Upper lobe of right lung (tissue), 1 donor: ENCODE results near the gene GRHL1. TPM values are rescaled to one million over a fixed set of nuclear protein-coding genes. Genes with fewer than 3 reads are reported as not detected.

Source experiments
- ATAC-seq: fragments of 200-7000 bp; cut with Tn5 transposase; one replicate; pipeline ENCODE4 v1.9.1; 2020; ENCODE audit warnings: mild to moderate bottlenecking, moderate library complexity
- DNase-seq: peaks from one replicate; pipeline ENCODE4 v3.0.0-alpha.2; 2020
- H3K27ac ChIP-seq: fragments of 200-600 bp; one replicate; pipeline ENCODE4 v1.8.0; 2022
- H3K27me3 ChIP-seq: fragments of 200-600 bp; one replicate; pipeline ENCODE4 v1.8.0; 2022; ENCODE audit warnings: mild to moderate bottlenecking
- H3K36me3 ChIP-seq: fragments of 200-600 bp; one replicate; pipeline ENCODE4 v1.8.0; 2022
- H3K4me1 ChIP-seq: fragments of 200-600 bp; one replicate; pipeline ENCODE4 v1.8.0; 2022
- H3K4me3 ChIP-seq: fragments of 200-600 bp; one replicate; pipeline ENCODE4 v1.8.0; 2022; ENCODE audit warnings: mild to moderate bottlenecking
- H3K9me3 ChIP-seq: fragments of 200-600 bp; one replicate; pipeline ENCODE4 v1.8.0; 2022
- CTCF ChIP-seq: fragments of 200-600 bp; IDR thresholded peaks from one replicate; pipeline ENCODE4 v1.8.0; 2022; ENCODE audit warnings: antibody characterized with exemption
- intact Hi-C: fragments of 100-400 bp; cut with DNase I; formaldehyde crosslinking; loops from one replicate; pipeline ENCODE4 v1.11.0; 2022
- total RNA-seq: library from RNA; stranded (reverse); fragmentation: NEBNext Ultra II Directional; extraction: Animal tissue kit (Norgen Biotek cat#: 25700); gene quantifications from one replicate; pipeline ENCODE4 v1.2.1, GENCODE V29; 2021
- donor health status: DM: no; HTN: yes; CAD: no; lungs with severe emphysema.

GRHL1 gene
- total RNA-seq, 1 donor from 2014 or later: 2.7 TPM

GRCh38 chr2:9949239-9949991 is 2.1 kb upstream of the GRHL1 start:
- ATAC-seq: no peak
- no peak for TF ChIP-seq CTCF
- intact Hi-C loops: no loop called here
- H3K27me3 ChIP-seq: peaks cover 7% of the 10 kb centered on the region
- H3K9me3 ChIP-seq: no peaks in the 10 kb centered on the region
- H3K27ac ChIP-seq: no peak overlapping the region
- peaks cover 4% of the 10 kb centered on the region for H3K4me1 ChIP-seq
- no peaks in the 10 kb centered on the region for H3K36me3 ChIP-seq
- no peak for DNase-seq
- no peak overlapping the region for H3K4me3 ChIP-seq

GRCh38 chr2:9949992-9950520 is 1.4 kb upstream of the GRHL1 start:
- ATAC-seq (no peak), DNase-seq (no peak)
- Histone ChIP-seq H3K36me3 (no peaks in the 10 kb centered on the region), H3K9me3 (no peaks in the 10 kb centered on the region), H3K27ac (no peak overlapping the region), H3K4me3 (no peak overlapping the region), H3K27me3 (peaks cover 3% of the 10 kb centered on the region), H3K4me1 (peaks cover 4% of the 10 kb centered on the region)
- TF ChIP-seq CTCF: no peak
- intact Hi-C loops: no loop called here

- H3K36me3 ChIP-seq: no peaks in the 10 kb centered on the region
- H3K4me1 ChIP-seq: peaks cover 4% of the 10 kb centered on the region
- peak overlapping the region; percentile 24 for H3K27ac ChIP-seq
- peaks cover 3% of the 10 kb centered on the region for H3K27me3 ChIP-seq
- peak; percentile 27 for ATAC-seq
- H3K4me3 ChIP-seq: peak overlapping the region; percentile 61
- no peaks in the 10 kb centered on the region for H3K9me3 ChIP-seq
- peak; percentile 77 for DNase-seq
- peak; percentile 16 for TF ChIP-seq CTCF
- intact Hi-C loops: no loop called here
Measured at GRCh38 chr2:9950521-9951271, 797 bp upstream of the GRHL1 start.

GRCh38 chr2:9951272-9951521 is 296 bp upstream of the GRHL1 start:
- Histone ChIP-seq H3K9me3 (no peaks in the 10 kb centered on the region), H3K27me3 (peaks cover 3% of the 10 kb centered on the region), H3K36me3 (no peaks in the 10 kb centered on the region), H3K4me3 (peak overlapping the region; percentile 61), H3K27ac (peak overlapping the region; percentile 24), H3K4me1 (peaks cover 4% of the 10 kb centered on the region)
- no peak for DNase-seq
- intact Hi-C loops: no loop called here
- no peak for ATAC-seq
- no peak for TF ChIP-seq CTCF

GRCh38 chr2:9952286-9952737 is 819 bp downstream of the GRHL1 start:
- no peak for DNase-seq
- peaks cover 3% of the 10 kb centered on the region for H3K27me3 ChIP-seq
- peak overlapping the region; percentile 66 for H3K4me3 ChIP-seq
- ATAC-seq: no peak
- peaks cover 4% of the 10 kb centered on the region for H3K4me1 ChIP-seq
- no peak overlapping the region for H3K27ac ChIP-seq
- H3K9me3 ChIP-seq: no peaks in the 10 kb centered on the region
- no peak for TF ChIP-seq CTCF
- no peaks in the 10 kb centered on the region for H3K36me3 ChIP-seq
- intact Hi-C loops: no loop called here
